H1 (cell line): Measurements from ENCODE around the gene PHC2. TPM values are rescaled to one million over a fixed set of nuclear protein-coding genes. Genes with fewer than 3 reads are reported as not detected.

Source experiments
- CTCF ChIA-PET: fragments of 300-600 bp; sonication (Branson Sonifier 250); formaldehyde crosslinking; loops from one replicate; lab custom pipeline; 2021; ENCODE audit not compliant: partially characterized antibody; lab: Charles Lee
- POLR2A ChIA-PET: fragments of 300-600 bp; sonication (Branson Sonifier 250); formaldehyde crosslinking; loops from one replicate; lab custom pipeline; 2021; ENCODE audit warnings: inconsistent platforms; ENCODE audit not compliant: partially characterized antibody; lab: Charles Lee
- DNase-seq, 2 experiments: peaks; one replicate each; pipeline versions ENCODE4 v3.0.0 to v3.0.0-alpha.2; 2010 to 2022; ENCODE audit warnings: low spot score in 2 of 2, low read depth in 1 of 2, mixed read lengths in 1 of 2
- FAIRE-seq: peaks from 2 replicates; lab custom pipeline; 2011; peaks lifted over from hg19 to GRCh38; lab: Jason Lieb, UNC
- H2AFZ ChIP-seq: 2 replicates; pipeline ENCODE4 v1.8.1; 2012; ENCODE audit warnings: low read length, inconsistent platforms
- H2AK5ac ChIP-seq: 2 replicates; pipeline ENCODE4 v1.6.1; 2013; ENCODE audit warnings: low read depth, low read length
- H2BK120ac ChIP-seq: replicated peaks from 2 replicates; pipeline ENCODE3; 2013; ENCODE audit warnings: low read depth, low read length, inconsistent platforms
- H2BK12ac ChIP-seq: 2 replicates; pipeline ENCODE4 v1.6.1; 2013; ENCODE audit warnings: low read depth, low read length
- H2BK15ac ChIP-seq: 2 replicates; pipeline ENCODE4 v1.6.1; 2013; ENCODE audit warnings: low read length
- H2BK20ac ChIP-seq: 2 replicates; pipeline ENCODE4 v1.6.1; 2013; ENCODE audit warnings: low read length
- H2BK5ac ChIP-seq: 2 replicates; pipeline ENCODE4 v1.6.1; 2013; ENCODE audit warnings: low read depth, low read length
- H3K14ac ChIP-seq: 2 replicates; pipeline ENCODE4 v1.6.1; 2013; ENCODE audit warnings: inconsistent platforms; ENCODE audit not compliant: insufficient read length
- H3K18ac ChIP-seq: 2 replicates; pipeline ENCODE4 v1.6.1; 2013; ENCODE audit warnings: low read length; ENCODE audit errors: extremely low read depth
- H3K23ac ChIP-seq: 2 replicates; pipeline ENCODE4 v1.6.1; 2013; ENCODE audit warnings: inconsistent platforms; ENCODE audit not compliant: insufficient read length
- H3K23me2 ChIP-seq: 2 replicates; pipeline ENCODE4 v1.6.1; 2013; ENCODE audit warnings: low read depth, low read length
- H3K27ac ChIP-seq: 2 replicates; pipeline ENCODE4 v1.6.1; 2011; ENCODE audit warnings: low read depth, low read length, inconsistent platforms
- H3K27me3 ChIP-seq, 4 experiments: replicated peaks in 1 of 4; 1 replicate in 1 of 4; 2 replicates in 3 of 4; pipeline versions ENCODE4 v1.6.1 to v1.8.1; 2011 to 2013; ENCODE audit warnings: low read length in 3 of 4, mild to moderate bottlenecking in 3 of 4, inconsistent platforms in 2 of 4, mixed read lengths in 2 of 4, moderate library complexity in 1 of 4; ENCODE audit not compliant: control insufficient read depth in 3 of 4, insufficient read depth in 3 of 4; ENCODE audit errors: extremely low read depth in 1 of 4
- H3K36me3 ChIP-seq, 4 experiments: 2 replicates each; pipeline versions ENCODE4 v1.6.1 to v1.8.1; 2011 to 2013; ENCODE audit warnings: mild to moderate bottlenecking in 4 of 4, low read length in 3 of 4, moderate library complexity in 2 of 4, control low read depth in 1 of 4, inconsistent platforms in 1 of 4; ENCODE audit not compliant: insufficient read depth in 4 of 4, control insufficient read depth in 2 of 4
- H3K4ac ChIP-seq: replicated peaks from 2 replicates; pipeline ENCODE3; 2013; ENCODE audit warnings: low read length, low read depth, mixed read lengths, inconsistent platforms; ENCODE audit not compliant: insufficient read length
- H3K4me1 ChIP-seq, 4 experiments: replicated peaks in 1 of 4; 1 replicate in 1 of 4; 2 replicates in 3 of 4; pipeline versions ENCODE4 v1.6.1 to v1.8.1; 2011 to 2013; ENCODE audit warnings: low read length in 3 of 4, inconsistent platforms in 2 of 4, mixed read lengths in 1 of 4; ENCODE audit not compliant: insufficient read depth in 4 of 4, control insufficient read depth in 3 of 4
- H3K4me2 ChIP-seq, 2 experiments: 2 replicates each; pipeline versions ENCODE4 v1.6.1 to v1.8.1; 2011 to 2013; ENCODE audit warnings: low read depth in 2 of 2, low read length in 2 of 2, control low read depth in 1 of 2, inconsistent platforms in 1 of 2, mild to moderate bottlenecking in 1 of 2; ENCODE audit not compliant: insufficient read depth in 1 of 2
- H3K4me3 ChIP-seq, 4 experiments: fragments of 200-600, 300-600 bp in 1 of 4; sonication (generic), shearing (Covaris generic), sonication (Bioruptor Twin) in 1 of 4; 2 replicates each; pipeline versions ENCODE4 v1.5.1 to v1.8.1; 2011 to 2016; ENCODE audit warnings: low read length in 4 of 4, low read depth in 3 of 4, control low read depth in 2 of 4, inconsistent platforms in 2 of 4, mild to moderate bottlenecking in 2 of 4, mixed read lengths in 1 of 4, moderate library complexity in 1 of 4; ENCODE audit not compliant: insufficient read depth in 2 of 4; ENCODE audit errors: extremely low read depth in 1 of 4
- H3K56ac ChIP-seq: replicated peaks from 2 replicates; pipeline ENCODE3; 2013; ENCODE audit warnings: low read depth, mild to moderate bottlenecking, mixed read lengths, low read length, inconsistent platforms; ENCODE audit not compliant: insufficient read length
- H3K79me1 ChIP-seq: 2 replicates; pipeline ENCODE4 v1.6.1; 2013; ENCODE audit warnings: low read depth, low read length, control low read depth
- H3K79me2 ChIP-seq, 2 experiments: 2 replicates each; pipeline versions ENCODE4 v1.6.1 to v1.8.1; 2012 to 2013; ENCODE audit warnings: low read length in 2 of 2, mild to moderate bottlenecking in 2 of 2, inconsistent platforms in 1 of 2; ENCODE audit not compliant: insufficient read depth in 2 of 2, control insufficient read depth in 1 of 2
- H3K9ac ChIP-seq, 4 experiments: replicated peaks in 1 of 4; 1 replicate in 1 of 4; 2 replicates in 3 of 4; pipeline versions ENCODE4 v1.6.1 to v1.8.1; 2011 to 2013; ENCODE audit warnings: low read depth in 3 of 4, low read length in 3 of 4, control low read depth in 2 of 4, mild to moderate bottlenecking in 2 of 4, moderate library complexity in 2 of 4, inconsistent platforms in 1 of 4; ENCODE audit errors: extremely low read depth in 1 of 4
- H3K9me3 ChIP-seq, 2 experiments: 2 replicates each; pipeline versions ENCODE4 v1.6.1 to v1.8.1; 2012 to 2013; ENCODE audit warnings: mild to moderate bottlenecking in 2 of 2, moderate library complexity in 2 of 2, control low read depth in 1 of 2, inconsistent platforms in 1 of 2, low read depth in 1 of 2, low read length in 1 of 2, mixed read lengths in 1 of 2; ENCODE audit not compliant: insufficient read depth in 2 of 2
- H4K20me1 ChIP-seq, 2 experiments: replicated peaks in 1 of 2; 2 replicates each; pipeline versions ENCODE3 to v1.8.1; 2011 to 2013; ENCODE audit warnings: inconsistent platforms in 2 of 2, low read length in 2 of 2, mild to moderate bottlenecking in 1 of 2; ENCODE audit not compliant: insufficient read depth in 2 of 2, control insufficient read depth in 1 of 2
- H4K5ac ChIP-seq: 2 replicates; pipeline ENCODE4 v1.6.1; 2013; ENCODE audit warnings: low read length, low read depth, mixed read lengths, inconsistent platforms; ENCODE audit not compliant: insufficient read length
- H4K8ac ChIP-seq: 2 replicates; pipeline ENCODE4 v1.8.0; 2013; ENCODE audit warnings: mild to moderate bottlenecking, moderate library complexity, low read length, inconsistent platforms; ENCODE audit not compliant: insufficient read depth; ENCODE audit errors: extremely low read depth
- H4K91ac ChIP-seq: replicated peaks from 2 replicates; pipeline ENCODE3; 2013; ENCODE audit warnings: low read length, mixed read lengths, inconsistent platforms; ENCODE audit not compliant: insufficient read length
- EGR1 ChIP-seq: IDR thresholded peaks from 2 replicates; pipeline ENCODE4 v1.6.1; 2011; ENCODE audit warnings: low read depth, low read length, borderline replicate concordance
- SP2 ChIP-seq: IDR thresholded peaks from 2 replicates; pipeline ENCODE4 v1.6.1; 2012; ENCODE audit warnings: mild to moderate bottlenecking, low read length, inconsistent platforms
- SP4 ChIP-seq: IDR thresholded peaks from 2 replicates; pipeline ENCODE4 v1.6.1; 2012; ENCODE audit warnings: low read length, inconsistent platforms
- polyA plus RNA-seq, 7 experiments: library from polyadenylated mRNA; depleted of rRNA in 3 of 7; stranded (reverse) in 5 of 7; unstranded in 2 of 7; fragments of >200 nt in 5 of 7; fragments of 200-250 nt in 2 of 7; gene quantifications; 1 replicate in 5 of 7; 2 replicates in 1 of 7; 4 replicates in 1 of 7; pipeline versions ENCODE4 v1.2.1 to v1.2.3, GENCODE V29; 2011 to 2013; ENCODE audit warnings: missing spikeins in 2 of 7, mixed read lengths in 2 of 7
- total RNA-seq: library from RNA; stranded (reverse); fragmentation: NEBNext Ultra II Directional; extraction: Animal tissue kit (Norgen Biotek cat#: 25700); gene quantifications from 2 replicates; pipeline ENCODE4 v1.2.1, GENCODE V29; 2021

The PHC2 gene
- total and polyA plus RNA-seq, 2 of the 8 experiments (the other 6 are each of a cell fraction or from before 2014, with no cell fraction given) = 5.6 to 14.2 TPM

DNA sequence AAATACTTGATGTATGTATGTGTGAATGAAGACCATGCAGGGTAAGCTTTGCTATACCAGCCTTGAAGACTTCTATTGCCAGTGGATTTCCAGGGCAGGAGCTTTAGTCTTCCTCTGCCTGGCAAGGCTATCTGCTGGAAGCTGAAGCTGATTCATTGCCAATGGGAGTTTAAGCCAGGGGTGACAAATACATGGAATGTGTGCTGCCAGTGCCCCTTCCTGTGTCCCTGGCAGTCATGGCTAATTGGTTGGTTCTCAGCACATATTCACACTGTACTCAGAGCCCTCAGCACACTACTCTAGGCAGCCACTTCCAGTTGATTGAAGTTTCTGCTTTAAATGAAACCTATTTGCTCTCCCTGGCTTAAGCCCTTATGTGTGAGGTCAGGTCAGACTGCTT lies 43.0 kb upstream of the PHC2 start:
- CTCF ChIA-PET = interaction anchor here (1.4 to 4.7 kb wide), 4 partner anchors 18 to 178 kb away, joined by 3 to 60 read pairs (median 4); no protein-coding TSS in a partner anchor

More for the DNA sequence above, 43.0 kb upstream of the PHC2 start:
- POLR2A ChIA-PET = no interaction called here
- H3K27me3 ChIP-seq = no peaks in the 10 kb centered on the region
- H3K4ac ChIP-seq = no peak overlapping the region
- H3K9ac ChIP-seq = no peak overlapping the region
- H3K4me2 ChIP-seq = no peak overlapping the region
- H2AK5ac ChIP-seq = no peak overlapping the region
- H3K27ac ChIP-seq = no peak overlapping the region
- TF ChIP-seq SP4 (no peak), SP2 (no peak), EGR1 (no peak)
- H2AFZ ChIP-seq = no peak overlapping the region
- H4K20me1 ChIP-seq = peaks cover 2 to 5% of the 10 kb centered on the region in 2 experiments
- H2BK20ac ChIP-seq = no peak overlapping the region
- H3K79me2 ChIP-seq = no peaks in the 10 kb centered on the region
- H3K4me1 ChIP-seq = peaks cover 0 to 7% (median 0%) of the 10 kb centered on the region in 4 experiments; a peak in 2 of 7 replicates
- H3K23ac ChIP-seq = no peak overlapping the region
- H2BK15ac ChIP-seq = no peak overlapping the region
- H3K79me1 ChIP-seq = no peaks in the 10 kb centered on the region
- H2BK5ac ChIP-seq = no peak overlapping the region
- no peak for DNase-seq
- H3K14ac ChIP-seq = no peak overlapping the region
- H2BK120ac ChIP-seq = no peak overlapping the region
- no peak overlapping the region for H4K5ac ChIP-seq
- H4K8ac ChIP-seq = no peak overlapping the region
- H3K18ac ChIP-seq = no peak overlapping the region
- no peak overlapping the region for H3K4me3 ChIP-seq
- H2BK12ac ChIP-seq = no peak overlapping the region
- no peaks in the 10 kb centered on the region for H3K9me3 ChIP-seq
- H3K56ac ChIP-seq = no peak overlapping the region
- H3K36me3 ChIP-seq = no peaks in the 10 kb centered on the region
- H4K91ac ChIP-seq = no peak overlapping the region
- no peak for FAIRE-seq
- H3K23me2 ChIP-seq = peaks cover 3% of the 10 kb centered on the region; the same call in 1 of the 2 replicates
